GM12892 (cell line): Measurements from ENCODE around the gene FRS3.
A peak's percentile ranks its signal among the peaks of the same experiment; 100 is the strongest.

ENCODE experiments used
- DNase-seq: peaks from one replicate; pipeline ENCODE4 v3.0.0; 2011; ENCODE audit not compliant: insufficient read length
- FAIRE-seq: peaks from 2 replicates; lab custom pipeline; 2011; peaks lifted over from hg19 to GRCh38; lab: Jason Lieb, UNC
- POLR2A ChIP-seq: IDR thresholded peaks from 2 replicates; pipeline ENCODE4 v1.6.1; 2011; ENCODE audit warnings: low read depth, low read length, control low read depth
- POLR2AphosphoS5 ChIP-seq: IDR thresholded peaks from 2 replicates; pipeline ENCODE4 v1.6.1; 2011; ENCODE audit warnings: low read depth, low read length, control low read depth
- TAF1 ChIP-seq: IDR thresholded peaks from 2 replicates; pipeline ENCODE4 v1.6.1; 2011; ENCODE audit warnings: low read depth, mild to moderate bottlenecking, control low read depth, low read length, borderline replicate concordance

FRS3 gene

DNA sequence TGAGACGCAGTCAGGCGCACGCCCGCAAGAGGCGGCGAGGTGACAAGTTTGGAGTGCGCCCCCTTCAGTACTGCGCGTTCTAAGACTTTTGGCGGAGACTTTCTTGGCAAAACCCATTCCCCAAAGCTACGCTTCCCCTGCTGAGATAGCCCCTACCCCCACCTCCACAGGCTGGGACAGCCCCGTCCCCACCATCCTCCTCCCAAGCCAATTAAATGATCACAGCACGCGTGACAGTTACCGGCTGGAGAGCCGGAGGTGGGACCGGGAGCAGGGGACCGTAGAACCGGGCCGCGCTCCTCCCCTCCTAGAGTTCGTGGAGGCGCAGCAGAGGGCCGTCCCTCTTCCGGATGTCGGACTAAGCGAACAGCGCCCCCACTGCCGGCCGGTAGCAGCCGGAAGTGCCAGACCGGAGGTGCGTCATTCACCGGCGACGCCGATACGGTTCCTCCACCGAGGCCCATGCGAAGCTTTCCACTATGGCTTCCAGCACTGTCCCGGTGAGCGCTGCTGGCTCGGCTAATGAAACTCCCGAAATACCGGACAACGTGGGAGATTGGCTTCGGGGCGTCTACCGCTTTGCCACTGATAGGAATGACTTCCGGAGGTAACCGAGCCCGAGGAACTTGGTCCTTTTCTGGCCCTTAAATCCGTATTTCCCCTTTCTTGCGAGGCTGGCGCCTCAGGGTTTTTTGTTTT, 7.7 kb upstream of the FRS3 start, which contains the start of gene TOMM6:
Gene TOMM6 (plus strand): TSS at position 476 of the 699 bp plus-strand sequence. CDS start 4 bp downstream, at position 480.
- FAIRE-seq (peak; percentile 93), DNase-seq (peak; percentile 83)
- TF ChIP-seq TAF1 (peak; percentile 93), POLR2AphosphoS5 (peak; percentile 92), POLR2A (peak; percentile 93)

DNA sequence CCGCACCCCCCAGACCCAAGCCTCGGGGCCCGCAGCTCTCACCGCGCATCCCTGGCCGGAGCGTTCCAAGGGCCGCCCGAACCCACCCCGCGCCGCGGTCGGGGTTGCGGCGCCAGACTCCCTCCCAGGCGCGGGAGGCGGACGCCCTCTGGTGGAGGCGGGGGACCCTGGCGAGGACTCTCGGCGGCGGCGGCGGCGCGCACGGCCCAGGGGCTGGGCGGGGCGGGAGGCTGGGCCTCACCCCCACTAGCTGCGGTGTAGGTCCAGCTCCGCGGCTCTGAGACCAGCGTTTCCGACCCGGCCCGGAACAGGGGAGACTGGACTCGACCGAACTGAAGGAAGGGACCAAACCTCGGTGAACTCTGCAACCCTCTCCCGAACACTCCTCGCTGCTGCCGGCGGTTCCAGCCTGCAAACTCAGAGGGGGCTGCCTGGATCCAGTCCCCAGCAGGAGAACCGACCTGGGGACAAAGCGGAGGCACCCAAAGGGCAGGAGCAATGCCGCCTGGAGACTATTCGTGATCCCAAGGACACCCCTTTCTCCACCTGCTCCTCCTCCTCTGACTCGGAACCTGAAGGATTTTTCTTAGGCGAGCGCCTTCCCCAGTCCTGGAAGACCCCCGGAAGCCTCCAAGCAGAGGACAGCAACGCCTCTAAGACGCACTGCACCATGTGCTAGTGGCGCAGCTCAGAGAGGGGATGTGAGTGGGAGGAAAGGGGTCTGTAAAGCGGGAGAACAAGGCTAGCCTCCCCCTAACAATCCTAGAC, 6.9 kb upstream of the FRS3 start:
- TF ChIP-seq TAF1 (no peak), POLR2A (no peak), POLR2AphosphoS5 (no peak)
- FAIRE-seq: peak; percentile 83
- peak; percentile 91 for DNase-seq

DNA sequence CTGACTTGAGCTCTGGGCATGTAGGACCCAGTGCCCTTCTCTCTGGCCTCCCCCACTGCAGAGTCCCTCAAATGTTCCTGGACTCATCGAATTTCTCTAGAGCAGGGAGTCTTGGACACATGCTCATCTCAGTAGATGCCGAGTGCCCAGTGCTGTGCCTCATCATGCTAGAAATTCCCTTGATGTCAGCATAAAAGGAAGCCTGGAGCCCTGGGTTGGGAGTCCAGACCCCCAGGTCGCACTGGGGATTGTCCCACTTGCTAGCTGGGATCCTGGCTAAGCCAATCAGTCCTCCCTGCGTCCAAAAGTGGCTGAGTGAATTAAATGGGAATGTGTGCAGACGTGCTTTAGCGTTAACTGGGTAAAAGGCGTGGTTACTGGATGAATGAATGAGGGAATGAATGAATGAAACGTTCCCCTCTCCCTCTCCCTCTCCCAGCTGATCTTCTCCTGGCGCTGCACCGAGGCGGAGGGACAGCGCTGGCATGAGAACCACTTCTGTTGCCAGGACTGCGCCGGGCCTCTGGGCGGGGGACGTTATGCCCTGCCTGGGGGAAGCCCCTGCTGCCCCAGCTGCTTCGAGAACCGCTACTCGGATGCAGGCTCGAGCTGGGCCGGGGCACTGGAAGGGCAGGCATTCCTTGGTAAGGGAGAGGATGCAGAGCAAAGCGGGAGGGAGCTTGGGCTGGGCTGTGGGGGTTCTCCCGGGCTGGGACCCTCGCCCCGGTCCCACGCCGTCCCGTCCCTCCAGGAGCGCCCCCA, 6.2 kb upstream of the FRS3 start:
- no peak for FAIRE-seq

DNA sequence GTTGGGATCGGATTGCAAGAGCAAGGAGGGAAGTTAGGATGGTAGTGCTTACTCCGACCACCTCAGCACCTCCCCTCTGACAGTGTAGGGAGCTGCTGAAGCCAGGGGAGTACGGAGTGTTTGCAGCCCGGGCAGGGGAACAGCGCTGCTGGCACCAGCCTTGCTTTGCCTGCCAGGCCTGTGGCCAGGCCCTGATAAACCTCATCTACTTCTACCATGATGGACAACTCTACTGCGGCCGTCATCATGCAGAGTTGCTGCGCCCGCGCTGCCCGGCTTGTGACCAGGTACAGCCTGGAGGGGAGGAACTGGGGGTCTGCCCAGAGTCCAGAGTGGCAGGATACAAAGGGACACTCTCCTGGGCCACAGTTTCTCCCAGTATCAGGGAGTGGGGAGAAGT, 5.6 kb upstream of the FRS3 start:
- TF ChIP-seq TAF1 (no peak), POLR2A (no peak), POLR2AphosphoS5 (no peak)
- no peak for DNase-seq
- no peak for FAIRE-seq

More for the DNA sequence above, 6.2 kb upstream of the FRS3 start:
- TF ChIP-seq TAF1: no peak
- no peak for TF ChIP-seq POLR2A
- TF ChIP-seq POLR2AphosphoS5: no peak
- no peak for DNase-seq

DNA sequence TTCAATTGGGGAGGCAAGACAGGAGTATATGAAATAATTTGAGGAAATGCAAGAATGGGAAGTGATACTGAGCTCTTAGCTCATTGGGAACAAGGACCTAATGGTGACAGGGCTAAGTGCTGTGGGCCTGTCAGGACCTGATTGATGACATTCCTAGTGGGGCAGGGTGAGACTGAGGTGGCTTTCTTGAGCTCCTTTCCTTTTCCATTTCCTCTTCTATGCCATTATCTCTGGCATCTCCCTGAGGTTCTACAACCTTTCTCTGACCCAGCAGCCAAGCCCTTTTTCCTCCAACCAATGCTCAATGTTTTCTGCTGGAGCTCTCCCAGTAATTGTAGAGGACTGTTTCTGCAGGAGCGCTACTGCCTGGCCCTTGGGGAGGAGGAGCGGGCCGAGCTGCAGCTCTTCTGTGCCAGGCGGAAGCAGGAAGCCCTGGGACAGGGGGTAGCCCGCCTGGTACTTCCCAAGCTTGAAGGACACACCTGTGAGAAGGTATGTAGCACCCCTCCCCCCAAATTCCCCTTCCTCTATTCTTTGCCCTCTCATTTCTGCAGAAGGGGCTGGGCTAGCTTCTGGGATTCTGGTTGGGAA, 5.0 kb upstream of the FRS3 start:
- DNase-seq (no peak), FAIRE-seq (no peak)
- no peak for TF ChIP-seq POLR2AphosphoS5
- TF ChIP-seq POLR2A: no peak
- TF ChIP-seq TAF1: no peak

- FAIRE-seq: no peak
- TF ChIP-seq TAF1 (no peak), POLR2AphosphoS5 (no peak), POLR2A (no peak)
- no peak for DNase-seq
These were observed 3.5 kb upstream of the FRS3 start for GRCh38 chr6:41783106-41783780.

DNA sequence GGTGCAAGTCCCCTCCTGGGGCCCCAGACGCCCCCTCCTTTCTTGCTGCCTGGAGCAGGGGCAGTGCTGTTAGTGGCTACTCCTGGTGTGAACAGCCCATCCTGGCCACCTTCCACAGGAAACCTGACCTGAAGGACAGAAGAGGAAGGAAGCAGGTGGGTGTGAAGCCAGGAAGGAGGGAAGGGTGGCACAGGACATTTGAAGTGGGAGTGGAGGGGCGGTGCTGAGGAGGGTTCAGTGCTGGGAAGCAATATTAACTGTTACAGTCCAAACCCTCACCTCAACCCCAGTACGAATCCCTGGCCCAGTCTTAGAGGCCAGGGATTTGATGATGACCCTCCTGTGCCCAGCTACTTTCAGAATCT, 1.6 kb upstream of the FRS3 start:
- FAIRE-seq (no peak), DNase-seq (no peak)
- TF ChIP-seq POLR2A (no peak), TAF1 (no peak), POLR2AphosphoS5 (no peak)

GRCh38 chr6:41780551-41781365, 1.1 kb upstream of the FRS3 start, which contains the start of gene PRICKLE4:
Gene PRICKLE4, plus strand, starts transcription at chr6:41780782. Its CDS starts 2,692 bp downstream, at chr6:41783474.
- no peak for DNase-seq
- no peak for TF ChIP-seq POLR2A
- no peak for TF ChIP-seq TAF1
- no peak for TF ChIP-seq POLR2AphosphoS5
- FAIRE-seq: no peak

DNA sequence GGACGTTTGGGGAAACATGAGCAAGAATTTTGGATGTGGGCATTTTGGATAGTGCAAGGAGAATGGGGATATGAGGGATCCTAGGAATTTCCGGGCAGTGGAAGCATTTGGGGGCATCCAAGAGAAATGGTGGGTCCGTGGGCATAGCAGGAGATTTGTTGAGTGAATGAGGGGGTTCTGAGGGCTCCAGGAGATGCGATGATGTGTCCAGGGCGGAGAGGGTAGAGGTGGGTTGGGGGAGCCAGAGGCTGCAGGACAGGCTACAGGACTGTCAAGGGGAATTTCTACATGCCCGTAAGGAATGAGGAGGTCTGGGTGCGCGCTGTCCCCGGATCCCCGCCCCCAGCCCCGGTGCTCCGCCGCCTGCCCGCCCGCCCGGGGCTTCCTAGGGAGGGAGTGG, 364 bp downstream of the FRS3 start:
- FAIRE-seq (no peak), DNase-seq (no peak)
- TF ChIP-seq POLR2A: no peak
- no peak for TF ChIP-seq TAF1
- no peak for TF ChIP-seq POLR2AphosphoS5
